ENCODE results near the gene NR5A2.

- no peak for TF ChIP-seq CTCF (conservative IDR thresholded peaks at IDR 0.05; ENCODE audit: low read length)
- no peak for TF ChIP-seq EZH2phosphoT487 (IDR thresholded peaks at IDR 0.05; ENCODE audit: borderline replicate concordance)
These were observed at the start of gene NR5A2 for GRCh38 chr1:200027264-200027823.
